GM23338 (cell line): Measurements from ENCODE around the gene NRN1L. TPM values are rescaled to one million over a fixed set of nuclear protein-coding genes. Genes with fewer than 3 reads are reported as not detected.

Experiments used
- ATAC-seq: fragments of 200-7000 bp; cut with Tn5 transposase; 3 replicates; pipeline ENCODE4 v1.9.1; 2020
- DNase-seq: peaks from one replicate; pipeline ENCODE4 v3.0.0-alpha.2; 2015; ENCODE audit warnings: low spot score
- H2AFZ ChIP-seq: fragments of 200-600 bp; sonication (generic); 2 replicates; pipeline ENCODE4 v1.8.0; 2016; ENCODE audit warnings: antibody characterized with exemption, mild to moderate bottlenecking, moderate library complexity
- H3F3A ChIP-seq: fragments of 200-600 bp; sonication (generic); replicated peaks from 2 replicates; pipeline ENCODE4 v1.8.0; 2017; ENCODE audit warnings: antibody characterized with exemption, mixed run types, low read depth
- H3K27ac ChIP-seq: fragments of 200-600 bp; sonication (generic); 2 replicates; pipeline ENCODE4 v1.6.1; 2016; ENCODE audit warnings: low read depth
- H3K27me3 ChIP-seq: fragments of 200-600 bp; sonication (generic); 2 replicates; pipeline ENCODE4 v1.8.0; 2016; ENCODE audit warnings: mild to moderate bottlenecking, mixed run types, moderate library complexity; ENCODE audit not compliant: insufficient read depth
- H3K36me3 ChIP-seq: fragments of 200-600 bp; sonication (generic); 2 replicates; pipeline ENCODE4 v1.8.0; 2016; ENCODE audit warnings: mild to moderate bottlenecking; ENCODE audit not compliant: insufficient read depth
- H3K4me1 ChIP-seq: fragments of 200-600 bp; sonication (generic); 2 replicates; pipeline ENCODE4 v1.8.0; 2016; ENCODE audit warnings: mild to moderate bottlenecking, moderate library complexity; ENCODE audit not compliant: insufficient read depth
- H3K4me2 ChIP-seq: fragments of 200-600 bp; sonication (generic); 2 replicates; pipeline ENCODE4 v1.7.1; 2017; ENCODE audit warnings: mixed run types
- H3K4me3 ChIP-seq: fragments of 200-600 bp; sonication (generic); 2 replicates; pipeline ENCODE4 v1.6.1; 2016; ENCODE audit warnings: mixed run types
- H3K79me2 ChIP-seq: fragments of 200-600 bp; sonication (generic); replicated peaks from 2 replicates; pipeline ENCODE4 v1.8.0; 2017; ENCODE audit warnings: mild to moderate bottlenecking; ENCODE audit not compliant: insufficient read depth
- H3K9me2 ChIP-seq: fragments of 200-600 bp; sonication (generic); 2 replicates; pipeline ENCODE4 v1.8.0; 2017; ENCODE audit not compliant: insufficient read depth
- H4K20me1 ChIP-seq: fragments of 200-600 bp; sonication (generic); replicated peaks from 2 replicates; pipeline ENCODE4 v1.8.0; 2017; ENCODE audit warnings: mild to moderate bottlenecking; ENCODE audit not compliant: insufficient read depth
- H3K27ac Mint-ChIP-seq: 2 replicates; pipeline ENCODE4 v1.8.0; 2020; ENCODE audit warnings: inconsistent platforms, mild to moderate bottlenecking, moderate library complexity, mixed read lengths
- H3K27me3 Mint-ChIP-seq: 3 replicates; pipeline ENCODE4 v1.8.0; 2022; ENCODE audit warnings: low read depth, mild to moderate bottlenecking, moderate library complexity, mixed read lengths, inconsistent platforms; ENCODE audit not compliant: insufficient read depth, poor library complexity
- H3K36me3 Mint-ChIP-seq: 3 replicates; pipeline ENCODE4 v1.8.0; 2021; ENCODE audit warnings: low read depth, mild to moderate bottlenecking, inconsistent platforms, moderate library complexity, mixed read lengths
- H3K4me1 Mint-ChIP-seq: 3 replicates; pipeline ENCODE4 v1.8.0; 2020; ENCODE audit warnings: mild to moderate bottlenecking, inconsistent platforms, mixed read lengths
- H3K4me3 Mint-ChIP-seq: 3 replicates; pipeline ENCODE4 v1.8.0; 2021; ENCODE audit warnings: moderate library complexity, mild to moderate bottlenecking, inconsistent platforms, mixed read lengths
- H3K9me3 Mint-ChIP-seq: 3 replicates; pipeline ENCODE4 v1.8.0; 2020; ENCODE audit warnings: moderate library complexity, mild to moderate bottlenecking, inconsistent platforms, mixed read lengths
- CREB1 ChIP-seq: fragments of 250-450 bp; sonication (Bioruptor Pico); IDR thresholded peaks from 2 replicates; pipeline ENCODE4 v1.5.0; 2020; ENCODE audit warnings: low read depth, mild to moderate bottlenecking, moderate library complexity
- NANOG ChIP-seq: IDR thresholded peaks from 2 replicates; pipeline ENCODE4 v1.6.1; 2016; ENCODE audit warnings: antibody characterized with exemption, borderline replicate concordance
- STAT1 ChIP-seq: IDR thresholded peaks from one replicate; pipeline ENCODE4 v1.6.1; 2016; ENCODE audit warnings: antibody characterized with exemption; ENCODE audit not compliant: unreplicated experiment
- ZNF114 ChIP-seq: fragments of 250-450 bp; sonication (Bioruptor Pico); IDR thresholded peaks from 2 replicates; pipeline ENCODE4 v1.5.0; 2020; ENCODE audit warnings: mild to moderate bottlenecking, moderate library complexity
- ZNF331 ChIP-seq: fragments of 250-450 bp; sonication (Bioruptor Pico); IDR thresholded peaks from 2 replicates; pipeline ENCODE4 v1.5.0; 2020; ENCODE audit warnings: low read depth, mild to moderate bottlenecking, moderate library complexity
- polyA plus RNA-seq: library from polyadenylated mRNA; unstranded; fragments of >200 nt; fragmentation: Nextera tagmentation; extraction: Ambion mirVana; gene quantifications from 2 replicates; pipeline ENCODE4 v1.2.1, GENCODE V29; 2016
- total RNA-seq: library from RNA; depleted of rRNA; stranded (reverse); fragments of >200 nt; shearing (Covaris generic); gene quantifications from 2 replicates; pipeline ENCODE4 v1.2.3, GENCODE V29; 2014
- TF ChIP-seq, protein P1 (sequence below), 2 experiments: fragments of 200-600 bp in 1 of 2; sonication (generic) in 1 of 2; conservative IDR thresholded peaks; 2 replicates each; pipeline versions ENCODE4 v1.5.1 to v1.6.1; 2016 to 2017; ENCODE audit warnings: antibody characterized with exemption in 2 of 2, low read depth in 2 of 2, mild to moderate bottlenecking in 2 of 2, moderate library complexity in 1 of 2
- TF ChIP-seq, protein P2 (sequence below): fragments of 250-450 bp; sonication (Bioruptor Pico); IDR thresholded peaks from 2 replicates; pipeline ENCODE4 v1.5.0; 2020; ENCODE audit warnings: mild to moderate bottlenecking, moderate library complexity

The NRN1L gene
- total and polyA plus RNA-seq, 2 experiments from 2014 or later = 14.0 to 26.1 TPM

DNA sequence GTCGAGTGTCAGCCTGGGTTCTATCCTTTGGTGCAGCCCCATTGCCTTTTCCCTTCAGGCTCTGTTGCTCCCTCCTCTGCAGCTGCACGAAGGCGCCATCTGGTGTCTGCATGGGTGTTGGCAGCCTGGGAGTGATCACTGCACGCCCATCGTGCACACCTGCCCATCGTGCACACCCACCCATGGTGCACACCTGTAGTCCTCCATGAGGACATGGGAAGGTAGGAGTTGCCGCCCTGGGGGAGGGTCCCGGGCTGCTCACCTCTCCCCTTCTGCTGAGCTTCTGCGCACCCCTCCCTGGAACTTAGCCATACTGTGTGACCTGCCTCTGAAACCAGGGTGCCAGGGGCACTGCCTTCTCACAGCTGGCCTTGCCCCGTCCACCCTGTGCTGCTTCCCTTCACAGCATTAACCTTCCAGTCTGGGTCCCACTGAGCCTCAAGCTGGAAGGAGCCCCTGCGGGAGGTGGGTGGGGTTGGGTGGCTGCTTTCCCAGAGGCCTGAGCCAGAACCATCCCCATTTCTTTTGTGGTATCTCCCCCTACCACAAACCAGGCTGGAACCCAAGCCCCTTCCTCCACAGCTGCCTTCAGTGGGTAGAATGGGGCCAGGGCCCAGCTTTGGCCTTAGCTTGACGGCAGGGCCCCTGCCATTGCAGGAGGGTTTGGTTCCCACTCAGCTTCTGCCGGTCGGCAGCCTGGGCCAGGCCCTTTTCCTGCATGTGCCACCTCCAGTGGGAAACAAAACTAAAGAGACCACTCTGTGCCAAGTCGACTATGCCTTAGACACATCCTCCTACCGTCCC lies 44.1 kb downstream of the NRN1L start:
- Histone ChIP-seq H3F3A (0 out of 2 replicates have a peak, but pooled peaks cover 6% of the 10 kb centered on the region), H3K27ac (no peak overlapping the region), H3K36me3 (no peaks in the 10 kb centered on the region), H2AFZ (no peak overlapping the region), H3K4me1 (peaks cover 6% of the 10 kb centered on the region; the same call in 1 of the 2 replicates), H4K20me1 (no peaks in the 10 kb centered on the region; the same call in none of the 2 replicates), H3K4me3 (no peak overlapping the region), H3K27me3 (no peaks in the 10 kb centered on the region), H3K9me2 (no peaks in the 10 kb centered on the region), H3K79me2 (no peaks in the 10 kb centered on the region), H3K4me2 (no peak overlapping the region)
- ATAC-seq (peak; percentile 84), DNase-seq (peak; percentile 89)
- Mint-ChIP-seq H3K4me3 (no peak overlapping the region), H3K27ac (peak overlapping the region; percentile 82; the same call in 1 of the 2 replicates), H3K4me1 (peaks cover 13% of the 10 kb centered on the region), H3K36me3 (peaks cover 9% of the 10 kb centered on the region; the same call in 1 of the 3 replicates), H3K9me3 (no peaks in the 10 kb centered on the region), H3K27me3 (peaks cover 16% of the 10 kb centered on the region)
- TF ChIP-seq, protein P1, sequence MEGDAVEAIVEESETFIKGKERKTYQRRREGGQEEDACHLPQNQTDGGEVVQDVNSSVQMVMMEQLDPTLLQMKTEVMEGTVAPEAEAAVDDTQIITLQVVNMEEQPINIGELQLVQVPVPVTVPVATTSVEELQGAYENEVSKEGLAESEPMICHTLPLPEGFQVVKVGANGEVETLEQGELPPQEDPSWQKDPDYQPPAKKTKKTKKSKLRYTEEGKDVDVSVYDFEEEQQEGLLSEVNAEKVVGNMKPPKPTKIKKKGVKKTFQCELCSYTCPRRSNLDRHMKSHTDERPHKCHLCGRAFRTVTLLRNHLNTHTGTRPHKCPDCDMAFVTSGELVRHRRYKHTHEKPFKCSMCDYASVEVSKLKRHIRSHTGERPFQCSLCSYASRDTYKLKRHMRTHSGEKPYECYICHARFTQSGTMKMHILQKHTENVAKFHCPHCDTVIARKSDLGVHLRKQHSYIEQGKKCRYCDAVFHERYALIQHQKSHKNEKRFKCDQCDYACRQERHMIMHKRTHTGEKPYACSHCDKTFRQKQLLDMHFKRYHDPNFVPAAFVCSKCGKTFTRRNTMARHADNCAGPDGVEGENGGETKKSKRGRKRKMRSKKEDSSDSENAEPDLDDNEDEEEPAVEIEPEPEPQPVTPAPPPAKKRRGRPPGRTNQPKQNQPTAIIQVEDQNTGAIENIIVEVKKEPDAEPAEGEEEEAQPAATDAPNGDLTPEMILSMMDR (conservative IDR thresholded peaks at IDR 0.05; ENCODE audit: low read depth in 2 of 2) = peak; percentile 82 to 99
- TF ChIP-seq ZNF114 (CRISPR knock-in tag) = no peak
- no peak for TF ChIP-seq STAT1
- TF ChIP-seq, protein P2, sequence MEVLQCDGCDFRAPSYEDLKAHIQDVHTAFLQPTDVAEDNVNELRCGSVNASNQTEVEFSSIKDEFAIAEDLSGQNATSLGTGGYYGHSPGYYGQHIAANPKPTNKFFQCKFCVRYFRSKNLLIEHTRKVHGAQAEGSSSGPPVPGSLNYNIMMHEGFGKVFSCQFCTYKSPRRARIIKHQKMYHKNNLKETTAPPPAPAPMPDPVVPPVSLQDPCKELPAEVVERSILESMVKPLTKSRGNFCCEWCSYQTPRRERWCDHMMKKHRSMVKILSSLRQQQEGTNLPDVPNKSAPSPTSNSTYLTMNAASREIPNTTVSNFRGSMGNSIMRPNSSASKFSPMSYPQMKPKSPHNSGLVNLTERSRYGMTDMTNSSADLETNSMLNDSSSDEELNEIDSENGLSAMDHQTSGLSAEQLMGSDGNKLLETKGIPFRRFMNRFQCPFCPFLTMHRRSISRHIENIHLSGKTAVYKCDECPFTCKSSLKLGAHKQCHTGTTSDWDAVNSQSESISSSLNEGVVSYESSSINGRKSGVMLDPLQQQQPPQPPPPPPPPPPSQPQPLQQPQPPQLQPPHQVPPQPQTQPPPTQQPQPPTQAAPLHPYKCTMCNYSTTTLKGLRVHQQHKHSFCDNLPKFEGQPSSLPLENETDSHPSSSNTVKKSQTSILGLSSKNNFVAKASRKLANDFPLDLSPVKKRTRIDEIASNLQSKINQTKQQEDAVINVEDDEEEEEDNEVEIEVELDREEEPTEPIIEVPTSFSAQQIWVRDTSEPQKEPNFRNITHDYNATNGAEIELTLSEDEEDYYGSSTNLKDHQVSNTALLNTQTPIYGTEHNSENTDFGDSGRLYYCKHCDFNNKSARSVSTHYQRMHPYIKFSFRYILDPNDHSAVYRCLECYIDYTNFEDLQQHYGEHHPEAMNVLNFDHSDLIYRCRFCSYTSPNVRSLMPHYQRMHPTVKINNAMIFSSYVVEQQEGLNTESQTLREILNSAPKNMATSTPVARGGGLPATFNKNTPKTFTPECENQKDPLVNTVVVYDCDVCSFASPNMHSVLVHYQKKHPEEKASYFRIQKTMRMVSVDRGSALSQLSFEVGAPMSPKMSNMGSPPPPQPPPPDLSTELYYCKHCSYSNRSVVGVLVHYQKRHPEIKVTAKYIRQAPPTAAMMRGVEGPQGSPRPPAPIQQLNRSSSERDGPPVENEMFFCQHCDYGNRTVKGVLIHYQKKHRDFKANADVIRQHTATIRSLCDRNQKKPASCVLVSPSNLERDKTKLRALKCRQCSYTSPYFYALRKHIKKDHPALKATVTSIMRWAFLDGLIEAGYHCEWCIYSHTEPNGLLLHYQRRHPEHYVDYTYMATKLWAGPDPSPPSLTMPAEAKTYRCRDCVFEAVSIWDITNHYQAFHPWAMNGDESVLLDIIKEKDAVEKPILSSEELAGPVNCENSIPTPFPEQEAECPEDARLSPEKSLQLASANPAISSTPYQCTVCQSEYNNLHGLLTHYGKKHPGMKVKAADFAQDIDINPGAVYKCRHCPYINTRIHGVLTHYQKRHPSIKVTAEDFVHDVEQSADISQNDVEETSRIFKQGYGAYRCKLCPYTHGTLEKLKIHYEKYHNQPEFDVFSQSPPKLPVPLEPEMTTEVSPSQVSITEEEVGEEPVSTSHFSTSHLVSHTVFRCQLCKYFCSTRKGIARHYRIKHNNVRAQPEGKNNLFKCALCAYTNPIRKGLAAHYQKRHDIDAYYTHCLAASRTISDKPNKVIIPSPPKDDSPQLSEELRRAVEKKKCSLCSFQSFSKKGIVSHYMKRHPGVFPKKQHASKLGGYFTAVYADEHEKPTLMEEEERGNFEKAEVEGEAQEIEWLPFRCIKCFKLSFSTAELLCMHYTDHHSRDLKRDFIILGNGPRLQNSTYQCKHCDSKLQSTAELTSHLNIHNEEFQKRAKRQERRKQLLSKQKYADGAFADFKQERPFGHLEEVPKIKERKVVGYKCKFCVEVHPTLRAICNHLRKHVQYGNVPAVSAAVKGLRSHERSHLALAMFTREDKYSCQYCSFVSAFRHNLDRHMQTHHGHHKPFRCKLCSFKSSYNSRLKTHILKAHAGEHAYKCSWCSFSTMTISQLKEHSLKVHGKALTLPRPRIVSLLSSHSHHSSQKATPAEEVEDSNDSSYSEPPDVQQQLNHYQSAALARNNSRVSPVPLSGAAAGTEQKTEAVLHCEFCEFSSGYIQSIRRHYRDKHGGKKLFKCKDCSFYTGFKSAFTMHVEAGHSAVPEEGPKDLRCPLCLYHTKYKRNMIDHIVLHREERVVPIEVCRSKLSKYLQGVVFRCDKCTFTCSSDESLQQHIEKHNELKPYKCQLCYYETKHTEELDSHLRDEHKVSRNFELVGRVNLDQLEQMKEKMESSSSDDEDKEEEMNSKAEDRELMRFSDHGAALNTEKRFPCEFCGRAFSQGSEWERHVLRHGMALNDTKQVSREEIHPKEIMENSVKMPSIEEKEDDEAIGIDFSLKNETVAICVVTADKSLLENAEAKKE (CRISPR knock-in tag) = no peak
- TF ChIP-seq NANOG = no peak
- TF ChIP-seq CREB1 (CRISPR knock-in tag) = no peak
- TF ChIP-seq ZNF331 = no peak
